Subcutaneous adipose tissue (tissue), 4 donors: ENCODE measurements around the gene PET100. TPM values are rescaled to one million over a fixed set of nuclear protein-coding genes. Genes with fewer than 3 reads are reported as not detected.

Experiments used
- CTCF ChIP-seq: fragments of 450-650 bp; IDR thresholded peaks from one replicate; pipeline ENCODE4 v1.5.1; 2016; ENCODE audit warnings: low read depth, mild to moderate bottlenecking, control low read depth, antibody characterized with exemption, moderate library complexity
- total RNA-seq, 4 donors: library from RNA; depleted of rRNA; stranded (reverse); fragments of >200 nt; gene quantifications; one replicate each; pipeline ENCODE4 v1.1.0, GENCODE V29; 2016

The PET100 gene
- total RNA-seq, 4 donors from 2014 or later = 8.3 to 35.4 (median 21.1) TPM

GRCh38 chr19:7662657-7663056, 33.1 kb downstream of the PET100 start:
- TF ChIP-seq CTCF = no peak

- no peak for TF ChIP-seq CTCF
Observed at GRCh38 chr19:7663706-7664105, 34.1 kb downstream of the PET100 start.

- TF ChIP-seq CTCF = no peak
Observed at GRCh38 chr19:7665076-7665475, 35.5 kb downstream of the PET100 start.

GRCh38 chr19:7668842-7669241, 39.2 kb downstream of the PET100 start, which contains the start of gene RETN:
TSS of gene RETN (plus strand) at chr19:7669049. CDS start at chr19:7669327, 278 bp downstream.
- TF ChIP-seq CTCF = no peak

- no peak for TF ChIP-seq CTCF
Observed at GRCh38 chr19:7669641-7670040, 40.0 kb downstream of the PET100 start.

GRCh38 chr19:7670150-7670783, 40.7 kb downstream of the PET100 start:
- no peak for TF ChIP-seq CTCF

- TF ChIP-seq CTCF = no peak
Observed at GRCh38 chr19:7670790-7671189, 41.2 kb downstream of the PET100 start.
